IMR-90 (cell line): ENCODE data around the gene KIFBP. TPM values are rescaled to one million over a fixed set of nuclear protein-coding genes. Genes with fewer than 3 reads are reported as not detected.
A peak's percentile ranks its signal among the peaks of the same experiment; 100 is the strongest.

Experiments
- ATAC-seq: fragments of 200-7000 bp; cut with Tn5 transposase; 2 replicates; pipeline ENCODE4 v1.9.1; 2020; ENCODE audit warnings: low read depth, mild to moderate bottlenecking, moderate library complexity
- BruUV-seq: library from RNA; stranded (reverse); fragments of 400-500 nt; replicated peaks from 2 replicates; lab custom pipeline; 2021; lab: Mats Ljungman, UMichigan
- CTCF ChIA-PET: fragments of 300-600 bp; formaldehyde crosslinking; extraction: SDS; loops from one replicate; lab custom pipeline; 2021; ENCODE audit warnings: antibody characterized with exemption; lab: Yijun Ruan, JAX
- POLR2A ChIA-PET: fragments of 300-600 bp; sonication (Branson Sonifier 250); formaldehyde crosslinking; loops from one replicate; lab custom pipeline; 2022; ENCODE audit warnings: antibody characterized with exemption; ENCODE audit not compliant: unreplicated experiment; lab: Charles Lee
- DNase-seq: peaks from one replicate; pipeline ENCODE4 v3.0.0; 2013
- H2AFZ ChIP-seq: replicated peaks from 2 replicates; pipeline ENCODE3; 2013; ENCODE audit warnings: low read length, mild to moderate bottlenecking; ENCODE audit not compliant: poor library complexity
- H2AK5ac ChIP-seq: 2 replicates; pipeline ENCODE4 v1.6.1; 2013; ENCODE audit warnings: low read depth, low read length, inconsistent platforms
- H2AK9ac ChIP-seq: replicated peaks from 2 replicates; pipeline ENCODE3; 2013; ENCODE audit warnings: mild to moderate bottlenecking, low read depth, low read length, moderate library complexity; ENCODE audit not compliant: poor library complexity
- H2BK120ac ChIP-seq: 2 replicates; pipeline ENCODE4 v1.6.1; 2013; ENCODE audit warnings: low read depth, low read length, inconsistent platforms
- H2BK15ac ChIP-seq: 3 replicates; pipeline ENCODE4 v1.6.1; 2013; ENCODE audit warnings: low read depth, low read length, inconsistent platforms
- H2BK20ac ChIP-seq: 2 replicates; pipeline ENCODE4 v1.6.1; 2013; ENCODE audit warnings: low read depth, mild to moderate bottlenecking, inconsistent platforms, low read length, moderate library complexity
- H2BK5ac ChIP-seq: 2 replicates; pipeline ENCODE4 v1.6.1; 2013; ENCODE audit warnings: mild to moderate bottlenecking, low read depth, low read length, inconsistent platforms; ENCODE audit not compliant: poor library complexity, severe bottlenecking
- H3K14ac ChIP-seq: replicated peaks from 2 replicates; pipeline ENCODE4 v1.6.1; 2013; ENCODE audit warnings: low read depth, low read length, inconsistent platforms
- H3K18ac ChIP-seq: 2 replicates; pipeline ENCODE4 v1.6.1; 2013; ENCODE audit warnings: low read depth, low read length, control low read depth
- H3K23ac ChIP-seq: 2 replicates; pipeline ENCODE4 v1.6.1; 2013; ENCODE audit warnings: low read depth, low read length, inconsistent platforms
- H3K27ac ChIP-seq: 2 replicates; pipeline ENCODE4 v1.5.1; 2013; ENCODE audit warnings: mild to moderate bottlenecking, control low read depth, low read length; ENCODE audit not compliant: insufficient read depth
- H3K27me3 ChIP-seq: 2 replicates; pipeline ENCODE4 v1.6.1; 2013; ENCODE audit warnings: low read length; ENCODE audit not compliant: control insufficient read depth, insufficient read depth
- H3K36me3 ChIP-seq: 2 replicates; pipeline ENCODE4 v1.6.1; 2013; ENCODE audit warnings: low read length, mixed read lengths; ENCODE audit not compliant: control insufficient read depth, insufficient read depth
- H3K4ac ChIP-seq: 2 replicates; pipeline ENCODE4 v1.6.1; 2013; ENCODE audit warnings: low read depth, low read length, inconsistent platforms
- H3K4me1 ChIP-seq: 2 replicates; pipeline ENCODE4 v1.6.1; 2013; ENCODE audit warnings: low read length, mixed read lengths; ENCODE audit not compliant: control insufficient read depth, insufficient read depth
- H3K4me2 ChIP-seq: 2 replicates; pipeline ENCODE4 v1.6.1; 2013; ENCODE audit warnings: low read depth, mild to moderate bottlenecking, control low read depth, low read length, moderate library complexity
- H3K4me3 ChIP-seq: 2 replicates; pipeline ENCODE4 v1.5.1; 2013; ENCODE audit warnings: low read depth, mild to moderate bottlenecking, control low read depth, low read length, moderate library complexity; ENCODE audit not compliant: insufficient read depth
- H3K56ac ChIP-seq: 2 replicates; pipeline ENCODE4 v1.6.1; 2013; ENCODE audit warnings: low read length, inconsistent platforms; ENCODE audit not compliant: insufficient read depth; ENCODE audit errors: extremely low read depth
- H3K79me1 ChIP-seq, 2 experiments: 2 replicates each; pipeline ENCODE4 v1.6.1; 2013; ENCODE audit warnings: low read length in 2 of 2, inconsistent platforms in 1 of 2, low read depth in 1 of 2
- H3K9ac ChIP-seq: 2 replicates; pipeline ENCODE4 v1.6.1; 2013; ENCODE audit warnings: low read depth, low read length, control low read depth
- H3K9me1 ChIP-seq: 2 replicates; pipeline ENCODE4 v1.6.1; 2013; ENCODE audit warnings: low read length, inconsistent platforms; ENCODE audit not compliant: insufficient read depth
- H3K9me3 ChIP-seq: 2 replicates; pipeline ENCODE4 v1.6.1; 2013; ENCODE audit warnings: low read length; ENCODE audit not compliant: control insufficient read depth, insufficient read depth
- H4K20me1 ChIP-seq: 2 replicates; pipeline ENCODE4 v1.6.1; 2013; ENCODE audit warnings: low read length, inconsistent platforms; ENCODE audit not compliant: insufficient read depth
- H4K5ac ChIP-seq: 2 replicates; pipeline ENCODE4 v1.6.1; 2013; ENCODE audit warnings: mild to moderate bottlenecking, low read depth, low read length, control low read depth
- H4K8ac ChIP-seq, 2 experiments: 2 replicates each; pipeline ENCODE4 v1.6.1; 2013; ENCODE audit warnings: low read depth in 2 of 2, low read length in 2 of 2, control low read depth in 1 of 2, inconsistent platforms in 1 of 2
- H4K91ac ChIP-seq: 2 replicates; pipeline ENCODE4 v1.6.1; 2013; ENCODE audit warnings: low read depth, low read length, inconsistent platforms; ENCODE audit not compliant: insufficient read depth
- MAFK ChIP-seq: IDR thresholded peaks from 2 replicates; pipeline ENCODE4 v1.6.1; 2012; ENCODE audit warnings: low read depth, low read length, improper control_type of control experiment
- MXI1 ChIP-seq: IDR thresholded peaks from 2 replicates; pipeline ENCODE4 v1.6.1; 2012; ENCODE audit warnings: low read depth, mild to moderate bottlenecking, low read length, moderate library complexity, borderline replicate concordance
- POLR2A ChIP-seq: IDR thresholded peaks from 2 replicates; pipeline ENCODE4 v1.6.1; 2012; ENCODE audit warnings: mild to moderate bottlenecking, low read depth, low read length
- SMC3 ChIP-seq: fragments of 150-350 bp; IDR thresholded peaks from 2 replicates; pipeline ENCODE4 v1.6.1; 2016; ENCODE audit warnings: low read depth, mild to moderate bottlenecking, antibody characterized with exemption, low read length, moderate library complexity
- WGBS, 2 experiments: methylation state at CpG; one replicate each; pipeline versions ENCODE4 v1.1.5 to v1.1.7; 2013; ENCODE audit warnings: missing lambda C conversion rate in 2 of 2; ENCODE audit not compliant: insufficient read length in 1 of 2; ENCODE audit errors: extremely low coverage in 2 of 2; 5-methylcytosine and 5-hydroxymethylcytosine counted together
- dilution Hi-C: fragments of 300-500 bp; cut with HindIII; formaldehyde crosslinking; loops from one replicate; pipeline ENCODE4 v1.14.3; 2018; ENCODE audit warnings: low sequenced_read_pairs; ENCODE audit not compliant: unreplicated experiment
- in situ Hi-C: fragments of 300-500 bp; cut with MboI; formaldehyde crosslinking; loops from 3 replicates; pipeline ENCODE4 v1.14.3; 2019; ENCODE audit warnings: low sequenced_read_pairs, inconsistent platforms, mixed read lengths
- intact Hi-C: fragments of 100-400 bp; cut with micrococcal nuclease; formaldehyde crosslinking; loops from 2 replicates; pipeline ENCODE4 v1.10.0; 2022
- polyA plus RNA-seq, 3 experiments: library from polyadenylated mRNA; depleted of rRNA; stranded (reverse); fragments of >200 nt; gene quantifications; 2 replicates each; pipeline ENCODE4 v1.2.3, GENCODE V29; 2012; ENCODE audit warnings: low replicate concordance in 1 of 3
- total RNA-seq: library from RNA; depleted of rRNA; stranded (reverse); fragments of >200 nt; gene quantifications from 2 replicates; pipeline ENCODE4 v1.2.3, GENCODE V29; 2012
- TF ChIP-seq, protein P1 (sequence below): conservative IDR thresholded peaks from 2 replicates; pipeline ENCODE4 v1.5.1; 2012; ENCODE audit warnings: mild to moderate bottlenecking, low read depth, low read length, improper control_type of control experiment

The KIFBP gene
- total and polyA plus RNA-seq, 2 of the 4 experiments (the other 2 are of a cell fraction) = 30.6 to 51.3 TPM

DNA sequence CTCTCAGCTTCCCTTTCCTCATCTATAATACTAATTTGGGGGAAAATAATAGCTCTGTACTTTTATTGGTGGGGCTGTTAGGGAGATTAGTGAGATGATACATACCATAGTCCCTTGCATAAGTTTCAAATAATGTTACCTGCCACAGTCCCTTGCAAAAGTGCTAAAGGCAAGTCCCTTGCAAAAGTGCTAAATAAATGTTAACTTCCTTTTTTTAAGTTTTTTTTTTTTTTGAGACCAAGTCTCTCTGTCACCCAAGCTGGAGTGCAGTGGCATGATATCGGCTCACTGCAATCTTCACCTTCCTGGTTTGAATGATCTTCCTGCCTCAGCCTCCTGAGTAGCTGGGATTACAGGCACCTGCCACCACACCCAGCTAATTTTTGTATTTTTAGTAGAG, 55.9 kb downstream of the KIFBP start:
- Histone ChIP-seq H3K14ac (0 out of 2 replicates have a peak overlapping the region, but pooled peaks have one; percentile 14), H4K5ac (no peak overlapping the region), H2BK20ac (no peak overlapping the region), H3K27me3 (no peaks in the 10 kb centered on the region), H3K4me3 (no peak overlapping the region), H3K79me1 (no peaks in the 10 kb centered on the region), H4K20me1 (no peaks in the 10 kb centered on the region), H3K4me2 (no peak overlapping the region), H2AFZ (peak overlapping the region; percentile 77), H3K36me3 (no peaks in the 10 kb centered on the region), H3K27ac (no peak overlapping the region), H4K91ac (no peak overlapping the region), H3K18ac (no peak overlapping the region), H3K4me1 (peaks cover 11% of the 10 kb centered on the region), H2AK9ac (no peak overlapping the region), H3K56ac (no peak overlapping the region), H3K4ac (peak overlapping the region; percentile 7; the same call in 1 of the 2 replicates), H3K9me3 (no peaks in the 10 kb centered on the region), H2BK15ac (no peak overlapping the region), H3K9me1 (peaks cover 6% of the 10 kb centered on the region; the same call in 1 of the 2 replicates), H4K8ac (peak overlapping the region in 1 of 2 experiments; percentile 77; a peak in 1 of 4 replicates), H2AK5ac (no peak overlapping the region), H3K9ac (no peak overlapping the region), H3K23ac (no peak overlapping the region), H2BK120ac (0 out of 2 replicates have a peak overlapping the region, but pooled peaks have one; percentile 25), H2BK5ac (no peak overlapping the region)
- POLR2A ChIA-PET = no interaction called here
- dilution Hi-C loops = no loop called here
- no CpG with 5 or more reads among the region's 1 CpG for WGBS, 2 experiments
- DNase-seq = no peak
- in situ Hi-C loops = no loop called here
- BruUV-seq = no TSS peak
- CTCF ChIA-PET = no interaction called here
- intact Hi-C loops = no loop called here
- no peak for TF ChIP-seq MXI1
- TF ChIP-seq, protein P1, sequence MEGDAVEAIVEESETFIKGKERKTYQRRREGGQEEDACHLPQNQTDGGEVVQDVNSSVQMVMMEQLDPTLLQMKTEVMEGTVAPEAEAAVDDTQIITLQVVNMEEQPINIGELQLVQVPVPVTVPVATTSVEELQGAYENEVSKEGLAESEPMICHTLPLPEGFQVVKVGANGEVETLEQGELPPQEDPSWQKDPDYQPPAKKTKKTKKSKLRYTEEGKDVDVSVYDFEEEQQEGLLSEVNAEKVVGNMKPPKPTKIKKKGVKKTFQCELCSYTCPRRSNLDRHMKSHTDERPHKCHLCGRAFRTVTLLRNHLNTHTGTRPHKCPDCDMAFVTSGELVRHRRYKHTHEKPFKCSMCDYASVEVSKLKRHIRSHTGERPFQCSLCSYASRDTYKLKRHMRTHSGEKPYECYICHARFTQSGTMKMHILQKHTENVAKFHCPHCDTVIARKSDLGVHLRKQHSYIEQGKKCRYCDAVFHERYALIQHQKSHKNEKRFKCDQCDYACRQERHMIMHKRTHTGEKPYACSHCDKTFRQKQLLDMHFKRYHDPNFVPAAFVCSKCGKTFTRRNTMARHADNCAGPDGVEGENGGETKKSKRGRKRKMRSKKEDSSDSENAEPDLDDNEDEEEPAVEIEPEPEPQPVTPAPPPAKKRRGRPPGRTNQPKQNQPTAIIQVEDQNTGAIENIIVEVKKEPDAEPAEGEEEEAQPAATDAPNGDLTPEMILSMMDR = no peak
- no peak for TF ChIP-seq POLR2A
- TF ChIP-seq MAFK = no peak
- TF ChIP-seq SMC3 = no peak
- no peak for ATAC-seq
